ENCODE data around the gene PKNOX2. TPM values are rescaled to one million over a fixed set of nuclear protein-coding genes. Genes with fewer than 3 reads are reported as not detected.

Gene PKNOX2
- total RNA-seq, 2 experiments from 2014 or later, result not detected

GRCh38 chr11:125236072-125236825, 71.7 kb downstream of the PKNOX2 start:
- Histone ChIP-seq H3K4me1 (ENCODE audit: insufficient read depth, low read length, poor library complexity, severe bottlenecking) (no peaks in the 10 kb centered on the region), H3K9me3 (ENCODE audit: low read length) (no peaks in the 10 kb centered on the region), H3K79me2 (ENCODE audit: insufficient read depth, low read depth, low read length) (no peaks in the 10 kb centered on the region), H3K4me3 (ENCODE audit: low read depth, low read length, poor library complexity, severe bottlenecking) (no peak overlapping the region), H3K27ac (ENCODE audit: low read depth, low read length, poor library complexity, severe bottlenecking) (no peak overlapping the region), H3K9me2 (ENCODE audit: insufficient read depth, low read length) (no peaks in the 10 kb centered on the region), H3K36me3 (ENCODE audit: insufficient read depth, low read length) (no peaks in the 10 kb centered on the region), H3K4me2 (ENCODE audit: low read length) (no peak overlapping the region), H2AFZ (ENCODE audit: low read length) (no peak overlapping the region), H4K20me1 (ENCODE audit: insufficient read depth, low read length) (no peaks in the 10 kb centered on the region)
- POLR2A ChIA-PET, result no interaction called here
- no peak for DNase-seq (ENCODE audit: low spot score)
- no peak for TF ChIP-seq EZH2phosphoT487 (IDR thresholded peaks at IDR 0.05; ENCODE audit: borderline replicate concordance, low read depth, low read length)
- no peak for TF ChIP-seq CTCF (conservative IDR thresholded peaks at IDR 0.05; ENCODE audit: low read length)
- intact Hi-C loops (cut with micrococcal nuclease; ENCODE audit: unreplicated experiment), result no loop called here
- CTCF ChIA-PET (ENCODE audit: unreplicated experiment), result no interaction called here
- no TSS peak for BruUV-seq (replicated peaks)

- POLR2A ChIA-PET, result no interaction called here
- Histone ChIP-seq H3K4me2 (ENCODE audit: low read length) (no peak overlapping the region), H3K79me2 (ENCODE audit: insufficient read depth, low read depth, low read length) (no peaks in the 10 kb centered on the region), H2AFZ (ENCODE audit: low read length) (no peak overlapping the region), H3K27ac (ENCODE audit: low read depth, low read length, poor library complexity, severe bottlenecking) (no peak overlapping the region), H3K36me3 (ENCODE audit: insufficient read depth, low read length) (no peaks in the 10 kb centered on the region), H3K9me2 (ENCODE audit: insufficient read depth, low read length) (no peaks in the 10 kb centered on the region), H3K4me1 (ENCODE audit: insufficient read depth, low read length, poor library complexity, severe bottlenecking) (no peaks in the 10 kb centered on the region), H3K4me3 (ENCODE audit: low read depth, low read length, poor library complexity, severe bottlenecking) (no peak overlapping the region), H4K20me1 (ENCODE audit: insufficient read depth, low read length) (no peaks in the 10 kb centered on the region), H3K9me3 (ENCODE audit: low read length) (no peaks in the 10 kb centered on the region)
- no peak for DNase-seq (ENCODE audit: low spot score)
- intact Hi-C loops (cut with micrococcal nuclease; ENCODE audit: unreplicated experiment), result no loop called here
- BruUV-seq (replicated peaks), result no TSS peak
- CTCF ChIA-PET (ENCODE audit: unreplicated experiment), result no interaction called here
- TF ChIP-seq CTCF (conservative IDR thresholded peaks at IDR 0.05; ENCODE audit: low read length) (no peak), EZH2phosphoT487 (IDR thresholded peaks at IDR 0.05; ENCODE audit: borderline replicate concordance, low read depth, low read length) (no peak)
Observed at GRCh38 chr11:125239585-125240560, 75.3 kb downstream of the PKNOX2 start.

All from OCI-LY7 (cell line).